T1000 (cell line): Measurements from ENCODE around the gene CLEC3B.
"Not testable (repeated sequence)": the region's sequence is repeated elsewhere in the genome, so short reads cannot be mapped to it uniquely, and the experiment has no call there.

Experiments used
- DNase-seq: peaks from one replicate; lab custom pipeline; 2025; ENCODE audit warnings: mixed read lengths; lab: John Stamatoyannopoulos, UW

Gene CLEC3B

GRCh38 chr3:45026038-45026437 is at the start of gene CLEC3B:
Gene CLEC3B (plus strand): TSS chr3:45026303. CDS start chr3:45026363, 60 bp downstream.
- peak; percentile 10 for DNase-seq

DNA sequence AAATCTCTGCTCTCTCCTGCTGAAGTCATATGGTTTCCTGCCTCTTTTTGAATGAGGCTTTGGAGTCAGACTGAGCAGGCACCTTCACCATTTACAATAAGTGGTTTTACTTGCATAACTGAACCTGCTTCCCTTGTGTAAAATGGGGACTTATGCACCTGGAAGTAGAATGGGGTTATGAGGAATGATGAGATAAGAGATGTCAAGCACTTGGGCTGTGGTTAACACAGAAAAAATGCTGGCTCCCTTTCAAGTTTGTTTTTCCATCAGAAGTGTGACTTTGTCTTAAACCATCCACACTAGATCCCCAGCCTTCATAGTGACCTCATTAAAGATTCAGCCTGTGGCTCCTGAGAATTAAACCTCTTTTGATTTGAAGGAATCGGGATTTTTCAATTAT is 44.9 kb upstream of the CLEC3B start:
- no peak for DNase-seq

GRCh38 chr3:44981751-44982150 is 44.4 kb upstream of the CLEC3B start:
- no peak for DNase-seq

GRCh38 chr3:44982817-44983216 is 43.3 kb upstream of the CLEC3B start:
- no peak for DNase-seq

DNA sequence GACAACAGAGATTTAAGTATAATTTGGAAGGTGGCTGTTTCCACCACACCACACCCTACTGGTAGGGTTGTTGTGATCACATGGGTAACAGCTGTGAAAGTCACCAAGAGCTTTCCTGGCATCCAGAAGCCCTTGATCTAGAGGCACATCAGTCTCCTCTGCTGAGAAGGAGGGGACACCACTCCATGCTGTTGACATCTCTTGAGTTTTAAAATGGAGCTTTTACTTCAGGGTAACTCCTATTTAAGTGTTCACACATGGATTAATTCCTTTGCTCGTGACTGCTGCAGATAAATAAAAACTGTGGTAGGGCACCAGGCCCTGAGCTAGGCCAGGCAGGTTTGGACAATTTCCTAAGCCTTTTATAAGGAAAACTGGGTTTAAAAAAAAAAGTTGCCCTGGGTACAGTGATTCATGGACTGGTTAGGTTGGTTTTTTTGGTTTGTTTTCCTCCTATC is 42.6 kb upstream of the CLEC3B start:
- DNase-seq: no peak

GRCh38 chr3:44984335-44984734 is 41.8 kb upstream of the CLEC3B start:
- DNase-seq: no peak

DNA sequence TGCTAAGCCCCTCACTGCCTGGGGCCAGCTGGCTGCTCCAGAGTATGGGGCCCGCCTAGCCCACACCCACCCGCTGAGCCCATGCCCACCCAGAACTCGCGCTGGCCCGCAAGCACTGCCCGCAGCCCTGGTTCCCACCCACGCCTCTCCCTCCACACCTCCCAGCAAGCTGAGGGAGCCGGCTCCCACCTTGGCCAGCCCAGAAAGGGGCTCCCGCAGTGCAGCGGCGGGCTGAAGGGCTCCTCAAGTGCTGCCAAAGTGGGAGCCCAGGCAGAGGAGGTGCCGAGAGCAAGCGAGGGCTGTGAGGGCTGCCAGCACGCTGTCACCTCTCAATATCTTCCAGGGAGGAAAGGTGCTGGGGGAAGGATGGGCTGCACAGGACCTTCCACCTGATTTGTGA is 39.8 kb upstream of the CLEC3B start:
- DNase-seq: not testable (repeated sequence)

GRCh38 chr3:44987332-44987731 is 38.8 kb upstream of the CLEC3B start:
- no peak for DNase-seq

DNA sequence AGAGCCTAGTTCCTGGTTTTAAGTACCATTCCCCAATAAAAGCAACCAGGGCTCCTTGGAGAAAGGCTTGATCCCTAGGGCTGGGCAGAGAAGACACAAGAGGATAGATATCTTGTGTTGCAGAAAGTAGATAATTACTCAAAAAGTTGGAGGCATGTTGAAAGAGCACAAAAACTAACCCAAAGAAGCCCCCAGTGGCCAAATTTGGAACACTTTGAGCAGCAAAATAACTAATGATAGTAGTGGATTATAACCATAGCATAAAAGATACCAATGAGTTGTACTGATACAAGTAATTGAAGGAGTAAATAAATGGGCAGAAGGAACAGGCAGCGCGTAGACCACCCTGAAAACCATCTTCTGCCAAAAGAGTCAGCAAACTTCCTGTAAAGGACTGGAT is 38.0 kb upstream of the CLEC3B start:
- no peak for DNase-seq

- DNase-seq: no peak
Observed at GRCh38 chr3:44989141-44989540, 37.0 kb upstream of the CLEC3B start.

DNA sequence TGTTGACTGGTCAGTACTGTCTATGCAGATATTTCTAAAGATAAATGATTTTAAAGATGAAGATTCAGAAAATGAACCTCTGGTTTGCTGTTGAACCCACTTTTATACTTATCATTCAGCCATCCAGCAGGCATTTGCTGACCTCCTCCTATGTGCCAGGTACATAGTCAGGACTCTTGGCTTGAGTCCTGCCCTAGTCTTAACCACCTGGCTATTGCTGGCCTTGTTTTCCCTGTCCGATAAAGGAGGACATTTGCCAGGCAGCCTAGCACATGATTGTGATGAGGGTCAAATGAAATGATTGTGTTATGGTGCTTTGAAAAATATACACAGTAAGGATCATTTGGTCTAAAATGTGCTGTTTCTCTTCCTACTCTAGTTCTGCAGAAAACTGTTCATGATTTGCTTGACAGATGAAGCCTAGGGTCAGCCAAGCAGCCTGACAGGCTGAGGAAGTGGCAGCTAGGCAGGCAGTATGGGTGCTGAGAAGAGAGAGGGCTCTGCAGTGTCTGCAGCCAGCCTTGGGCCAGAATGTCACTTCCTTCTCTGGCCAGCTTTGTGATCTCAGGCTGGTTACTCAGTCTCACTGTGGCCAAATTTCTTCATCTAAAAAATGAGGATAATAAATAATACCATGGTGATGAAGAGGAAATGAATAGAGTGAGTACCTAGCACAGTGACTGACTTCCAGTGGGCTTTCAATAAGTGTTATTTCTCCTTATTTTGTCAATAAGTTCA is 36.3 kb upstream of the CLEC3B start:
- DNase-seq: no peak

- no peak for DNase-seq
Observed at GRCh38 chr3:44991326-44991725, 34.8 kb upstream of the CLEC3B start.

GRCh38 chr3:44992555-44993470 is 33.3 kb upstream of the CLEC3B start:
- no peak for DNase-seq

GRCh38 chr3:44993471-44994205 is 32.5 kb upstream of the CLEC3B start:
- DNase-seq: peak; percentile 41

- peak; percentile 50 for DNase-seq
Observed at GRCh38 chr3:44995142-44995770, 30.8 kb upstream of the CLEC3B start.

- no peak for DNase-seq
Observed at GRCh38 chr3:44996556-44996969, 29.5 kb upstream of the CLEC3B start.

GRCh38 chr3:44999782-45000181 is 26.3 kb upstream of the CLEC3B start:
- no peak for DNase-seq

DNA sequence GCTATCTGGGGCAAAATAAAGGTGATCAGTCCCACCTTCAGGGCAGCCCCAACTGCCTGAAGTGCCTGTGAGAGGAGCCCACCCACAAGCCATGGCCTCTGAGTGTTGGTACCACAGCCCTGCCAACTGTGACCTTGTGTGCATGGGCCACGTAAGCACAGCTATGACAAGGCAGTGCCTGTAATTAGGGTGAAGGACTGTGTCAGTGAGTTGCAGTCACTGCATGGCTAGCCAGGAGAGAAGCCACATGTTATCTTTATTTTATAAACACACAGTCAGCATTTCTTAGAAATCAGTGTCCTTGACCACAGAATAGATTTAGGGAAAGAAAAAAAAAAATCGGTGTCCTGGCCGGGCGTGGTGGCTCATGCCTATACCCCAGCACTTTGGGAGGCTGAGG is 25.3 kb upstream of the CLEC3B start:
- no peak for DNase-seq

DNA sequence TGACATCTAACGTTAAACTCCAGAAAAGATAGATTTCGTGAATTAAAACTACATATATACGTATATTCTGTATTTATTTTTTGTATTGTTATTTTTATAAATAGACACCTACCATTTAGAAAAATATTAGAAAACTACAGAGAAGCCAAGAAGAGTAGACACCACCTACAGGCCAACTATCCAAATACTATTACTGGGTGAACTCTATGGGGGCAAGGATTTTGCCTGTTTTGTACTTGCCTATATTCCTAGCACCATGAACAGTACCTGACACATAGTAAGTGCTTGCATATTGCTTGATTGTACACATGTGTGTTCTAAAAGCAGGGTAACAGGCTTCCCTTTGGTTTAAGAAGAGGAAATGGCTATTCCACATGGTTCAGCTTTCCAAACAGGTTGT is 24.4 kb upstream of the CLEC3B start:
- no peak for DNase-seq

DNA sequence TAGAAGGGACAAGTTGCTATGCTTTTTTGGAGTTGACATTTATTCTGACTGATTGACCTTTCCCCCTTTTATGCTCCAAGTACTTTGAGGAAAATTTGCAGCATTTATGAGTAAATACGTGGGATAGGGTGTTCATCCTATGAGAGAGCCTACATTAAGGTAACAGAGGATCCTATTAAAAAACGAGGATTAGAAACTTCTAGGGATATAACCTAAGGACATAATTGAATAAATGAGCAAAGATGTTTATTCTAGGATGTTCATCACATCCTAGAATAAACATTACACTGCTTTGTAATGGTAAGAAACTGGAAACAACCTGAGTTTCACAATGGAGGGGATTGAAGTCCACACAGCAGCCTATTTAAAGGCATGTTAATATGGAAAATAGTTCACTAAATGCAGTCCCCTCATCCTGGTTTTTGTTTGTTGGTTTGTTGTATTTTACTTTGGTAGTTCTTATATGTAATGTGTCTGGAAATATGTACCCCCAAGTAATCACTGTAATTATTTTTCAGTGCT is 23.9 kb upstream of the CLEC3B start:
- no peak for DNase-seq

DNA sequence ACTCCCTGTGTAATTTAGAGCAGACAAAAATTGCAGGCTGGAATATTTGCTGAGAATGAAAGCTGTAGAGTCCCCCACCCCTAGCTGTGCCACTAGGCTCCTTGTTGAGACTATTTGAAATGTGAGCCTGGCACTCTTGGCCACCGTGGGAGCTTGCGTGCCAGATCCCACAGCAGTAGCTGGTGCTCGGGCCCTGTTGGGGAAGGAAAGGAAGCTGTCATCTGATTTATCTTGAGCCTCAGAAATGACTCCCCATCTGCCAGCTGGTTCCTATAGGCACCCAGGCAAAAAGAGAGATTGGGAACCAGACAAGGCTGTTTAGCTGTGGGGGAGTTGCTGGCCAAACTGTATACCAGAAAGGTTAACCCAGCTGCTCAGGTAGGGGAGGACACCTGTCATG is 23.4 kb upstream of the CLEC3B start:
- no peak for DNase-seq

DNA sequence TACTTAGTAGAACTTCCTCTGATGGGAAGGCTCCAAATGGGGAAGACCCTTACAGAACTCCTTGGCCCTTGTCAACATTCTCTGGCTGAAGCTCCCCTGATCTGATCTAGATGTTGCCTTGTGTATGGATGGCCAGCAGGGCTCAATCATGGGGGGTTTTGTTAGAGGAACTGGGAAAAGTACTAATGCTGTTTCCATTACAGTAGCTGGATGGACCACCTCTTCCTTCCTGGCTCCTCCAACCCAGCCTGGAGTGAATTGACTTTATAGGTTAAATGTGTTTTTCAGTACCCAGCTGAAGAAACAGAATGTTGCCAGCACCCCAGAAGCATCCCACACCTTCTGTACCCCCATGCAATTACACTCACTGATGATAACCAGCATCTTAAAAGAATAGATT is 22.7 kb upstream of the CLEC3B start:
- DNase-seq: no peak
